T-cell (primary cell): ENCODE data around the gene CERS2. TPM values are rescaled to one million over a fixed set of nuclear protein-coding genes. Genes with fewer than 3 reads are reported as not detected.

ENCODE experiments used
- ATAC-seq, 4 experiments: fragments of 200-7000 bp in 3 of 4; fragments of 150-1000 bp in 1 of 4; cut with Tn5 transposase; replicated peaks in 1 of 4; 1 replicate in 3 of 4; 2 replicates in 1 of 4; pipeline ENCODE4 v1.10.0; 2021; ENCODE audit warnings: moderate library complexity in 3 of 4, mild to moderate bottlenecking in 2 of 4, moderate number of reproducible peaks in 1 of 4
- CTCF ChIA-PET, 2 donors: fragments of 300-600 bp; sonication (Branson Sonifier 250); formaldehyde crosslinking; loops; one replicate each; lab custom pipeline; 2022; ENCODE audit warnings: antibody characterized with exemption in 2 of 2; lab: Charles Lee
- POLR2A ChIA-PET, 2 donors: fragments of 300-600 bp; sonication (Branson Sonifier 250); formaldehyde crosslinking; loops; one replicate each; lab custom pipeline; 2022; ENCODE audit warnings: antibody characterized with exemption in 2 of 2; lab: Charles Lee
- DNase-seq, 35 experiments: peaks; one replicate each; pipeline versions ENCODE4 v3.0.0 to v3.0.0-alpha.2; 2013 to 2023
- H3K27ac ChIP-seq: one replicate; pipeline ENCODE4 v1.5.1; 2013; ENCODE audit warnings: low read length
- H3K27me3 ChIP-seq, 2 experiments: replicated peaks in 1 of 2; 1 replicate in 1 of 2; 2 replicates in 1 of 2; pipeline versions ENCODE4 v1.6.1 to v1.7.0; 2013; ENCODE audit warnings: low read length in 1 of 2, mixed read lengths in 1 of 2; ENCODE audit not compliant: control insufficient read depth in 2 of 2, insufficient read depth in 2 of 2; ENCODE audit errors: extremely low read depth in 1 of 2
- H3K36me3 ChIP-seq, 2 donors: 1 replicate in 1 of 2; 2 replicates in 1 of 2; pipeline versions ENCODE4 v1.6.1 to v1.7.0; 2013; ENCODE audit warnings: low read length in 1 of 2; ENCODE audit not compliant: control insufficient read depth in 2 of 2, insufficient read depth in 1 of 2; ENCODE audit errors: extremely low read depth in 1 of 2
- H3K4me1 ChIP-seq, 2 experiments: 1 replicate in 1 of 2; 2 replicates in 1 of 2; pipeline versions ENCODE4 v1.6.1 to v1.7.0; 2013; ENCODE audit warnings: low read length in 2 of 2, mixed read lengths in 1 of 2; ENCODE audit not compliant: insufficient read depth in 2 of 2, control insufficient read depth in 1 of 2; ENCODE audit errors: extremely low read depth in 1 of 2
- H3K4me3 ChIP-seq, 2 donors: 1 replicate in 1 of 2; 2 replicates in 1 of 2; pipeline versions ENCODE4 v1.5.1 to v1.7.0; 2013; ENCODE audit warnings: mild to moderate bottlenecking in 2 of 2, low read length in 1 of 2, moderate library complexity in 1 of 2; ENCODE audit not compliant: control insufficient read depth in 1 of 2; ENCODE audit errors: extremely low read depth in 1 of 2
- H3K9me3 ChIP-seq: 2 replicates; pipeline ENCODE4 v1.7.0; 2013
- H3K27ac Mint-ChIP-seq, 2 donors: one replicate each; pipeline ENCODE4 v1.8.0; 2020 to 2021; ENCODE audit warnings: mild to moderate bottlenecking in 2 of 2, mixed read lengths in 2 of 2
- H3K27me3 Mint-ChIP-seq, 2 donors: one replicate each; pipeline ENCODE4 v1.8.0; 2021 to 2022; ENCODE audit warnings: mixed read lengths in 2 of 2
- H3K36me3 Mint-ChIP-seq: one replicate; pipeline ENCODE4 v1.8.0; 2021; ENCODE audit warnings: mixed read lengths
- H3K4me1 Mint-ChIP-seq, 3 donors: one replicate each; pipeline ENCODE4 v1.8.0; 2020 to 2022; ENCODE audit warnings: mixed read lengths in 3 of 3, mild to moderate bottlenecking in 1 of 3
- H3K4me3 Mint-ChIP-seq, 3 donors: one replicate each; pipeline ENCODE4 v1.8.0; 2020 to 2022; ENCODE audit warnings: mild to moderate bottlenecking in 3 of 3, mixed read lengths in 3 of 3, moderate library complexity in 3 of 3
- H3K9me3 Mint-ChIP-seq, 3 donors: one replicate each; pipeline ENCODE4 v1.8.0; 2020 to 2022; ENCODE audit warnings: mixed read lengths in 3 of 3
- WGBS: methylation state at CpG from one replicate; pipeline ENCODE4 v1.1.5; 2013; ENCODE audit warnings: missing lambda C conversion rate; ENCODE audit not compliant: insufficient coverage; 5-methylcytosine and 5-hydroxymethylcytosine counted together
- total RNA-seq, 35 experiments: library from RNA in 6 of 35; stranded (reverse) in 6 of 35; fragments of 120-200 nt in 1 of 35; gene quantifications; one replicate each; pipeline versions ENCODE4 v1.2.1 to v1.2.4 and lab custom pipeline; 2013 to 2026

The CERS2 gene
- total RNA-seq, 5 donors from 2014 or later (not counting 1 experiment from before 2014, with no cell fraction given) = 74.3 to 153 (median 135) TPM

GRCh38 chr1:150999926-151000325 lies 25.3 kb upstream of the CERS2 start:
- ChIA-PET POLR2A (interaction anchor here (0.7 kb wide), 2 partner anchors 26 to 481 kb away, joined by 3 read pairs; no protein-coding TSS in a partner anchor), CTCF (interaction anchor here (0.5 to 0.7 kb wide), 2 partner anchors 15 to 100 kb away, joined by 5 to 11 read pairs; no protein-coding TSS in a partner anchor)
- Histone ChIP-seq H3K4me1 (peaks cover 22 to 42% of the 10 kb centered on the region in 2 experiments), H3K9me3 (no peaks in the 10 kb centered on the region), H3K27me3 (peaks cover 0 to 2% of the 10 kb centered on the region in 2 experiments), H3K4me3 (no peak overlapping the region), H3K36me3 (peaks cover 17 to 42% of the 10 kb centered on the region in 2 donors), H3K27ac (no peak overlapping the region)
- WGBS = 100% methylated on average over 1 of the region's 2 CpGs
- ATAC-seq (no peak), DNase-seq (no peak)
- Mint-ChIP-seq H3K9me3 (no peaks in the 10 kb centered on the region), H3K27ac (no peak overlapping the region), H3K27me3 (no peaks in the 10 kb centered on the region), H3K4me1 (peaks cover 37 to 51% (median 49%) of the 10 kb centered on the region in 3 donors), H3K36me3 (peaks cover 27% of the 10 kb centered on the region), H3K4me3 (no peak overlapping the region)

- H3K4me1 ChIP-seq = peaks cover 19 to 37% of the 10 kb centered on the region in 2 experiments
- CTCF ChIA-PET = interaction anchor here in 1 of 2 donors (0.6 to 0.7 kb wide), 2 partner anchors 100 to 427 kb away, joined by 4 to 5 read pairs; no protein-coding TSS in a partner anchor
- Mint-ChIP-seq H3K4me3 (no peak overlapping the region), H3K36me3 (peaks cover 27% of the 10 kb centered on the region), H3K27me3 (no peaks in the 10 kb centered on the region), H3K9me3 (no peaks in the 10 kb centered on the region), H3K4me1 (peaks cover 35 to 45% (median 43%) of the 10 kb centered on the region in 3 donors), H3K27ac (peak overlapping the region; percentile 59 to 78)
- POLR2A ChIA-PET = interaction anchor here in 1 of 2 donors (0.5 to 0.7 kb wide), 2 partner anchors 14 to 25 kb away, joined by 3 read pairs; no protein-coding TSS in a partner anchor
- H3K27me3 ChIP-seq = peaks cover 0 to 2% of the 10 kb centered on the region in 2 experiments
- no peak overlapping the region for H3K27ac ChIP-seq
- peaks cover 17 to 42% of the 10 kb centered on the region in 2 donors for H3K36me3 ChIP-seq
- DNase-seq = no peak
- no peaks in the 10 kb centered on the region for H3K9me3 ChIP-seq
- ATAC-seq = no peak
- no peak overlapping the region for H3K4me3 ChIP-seq
- WGBS = 55% methylated on average over 10 of the region's 17 CpGs
These were observed 24.5 kb upstream of the CERS2 start for GRCh38 chr1:150999051-150999674.

GRCh38 chr1:150997949-150998348 lies 23.3 kb upstream of the CERS2 start:
- ChIA-PET POLR2A (interaction anchor here in 1 of 2 donors (0.6 kb wide), 1 partner anchor 574 kb away, joined by 4 read pairs; no protein-coding TSS in a partner anchor), CTCF (interaction anchor here in 1 of 2 donors (0.5 kb wide), 1 partner anchor 102 kb away, joined by 3 read pairs; no protein-coding TSS in a partner anchor)
- Histone ChIP-seq H3K27me3 (peaks cover 0 to 2% of the 10 kb centered on the region in 2 experiments), H3K36me3 (peaks cover 17 to 42% of the 10 kb centered on the region in 2 donors), H3K27ac (no peak overlapping the region), H3K4me1 (peaks cover 14 to 27% of the 10 kb centered on the region in 2 experiments), H3K9me3 (no peaks in the 10 kb centered on the region), H3K4me3 (no peak overlapping the region)
- H3K27ac Mint-ChIP-seq = peak overlapping the region in 1 of 2 donors; percentile 22
- no peaks in the 10 kb centered on the region for H3K9me3 Mint-ChIP-seq
- no peaks in the 10 kb centered on the region for H3K27me3 Mint-ChIP-seq
- no CpG with 5 or more reads among the region's 5 CpGs for WGBS
- no peak overlapping the region for H3K4me3 Mint-ChIP-seq
- no peak for ATAC-seq
- H3K36me3 Mint-ChIP-seq = peaks cover 27% of the 10 kb centered on the region
- DNase-seq = no peak
- peaks cover 27 to 35% (median 34%) of the 10 kb centered on the region in 3 donors for H3K4me1 Mint-ChIP-seq

GRCh38 chr1:150997126-150997872 lies 22.7 kb upstream of the CERS2 start:
- Mint-ChIP-seq H3K9me3 (no peaks in the 10 kb centered on the region), H3K4me3 (no peak overlapping the region), H3K36me3 (peaks cover 24% of the 10 kb centered on the region), H3K4me1 (peaks cover 20 to 29% (median 27%) of the 10 kb centered on the region in 3 donors), H3K27ac (peak overlapping the region; percentile 16 to 19), H3K27me3 (no peaks in the 10 kb centered on the region)
- Histone ChIP-seq H3K4me1 (peaks cover 8 to 20% of the 10 kb centered on the region in 2 experiments), H3K4me3 (no peak overlapping the region), H3K27ac (no peak overlapping the region), H3K27me3 (peaks cover 0 to 2% of the 10 kb centered on the region in 2 experiments), H3K9me3 (no peaks in the 10 kb centered on the region), H3K36me3 (peaks cover 17 to 42% of the 10 kb centered on the region in 2 donors)
- ATAC-seq (no peak), DNase-seq (no peak)
- ChIA-PET CTCF (interaction anchor here (0.5 to 2.2 kb wide), 4 partner anchors 9 to 103 kb away, joined by 3 to 30 read pairs (median 3); partner anchors contain the start of gene MINDY1 (in 2 of the 2)), POLR2A (interaction anchor here in 1 of 2 donors (0.5 to 0.6 kb wide), 2 partner anchors 17 to 48 kb away, joined by 6 to 11 read pairs; no protein-coding TSS in a partner anchor)
- 91% methylated on average over 18 of the region's 20 CpGs for WGBS

GRCh38 chr1:150995896-150996295 lies 21.3 kb upstream of the CERS2 start:
- Mint-ChIP-seq H3K36me3 (peaks cover 15% of the 10 kb centered on the region), H3K27ac (peak overlapping the region; percentile 76 to 79), H3K27me3 (no peaks in the 10 kb centered on the region), H3K4me1 (peaks cover 7 to 15% (median 13%) of the 10 kb centered on the region in 3 donors), H3K9me3 (no peaks in the 10 kb centered on the region), H3K4me3 (no peak overlapping the region)
- WGBS = 24% methylated on average over 6 of the region's 9 CpGs
- Histone ChIP-seq H3K4me3 (no peak overlapping the region), H3K36me3 (peaks cover 14 to 35% of the 10 kb centered on the region in 2 donors), H3K4me1 (peaks cover 0 to 11% of the 10 kb centered on the region in 2 experiments), H3K27me3 (peaks cover 0 to 2% of the 10 kb centered on the region in 2 experiments), H3K9me3 (no peaks in the 10 kb centered on the region), H3K27ac (peak overlapping the region; percentile 9)
- CTCF ChIA-PET = interaction anchor here in 1 of 2 donors (0.6 to 2.2 kb wide), 7 partner anchors 10 to 435 kb away, joined by 3 to 30 read pairs (median 3); partner anchors contain the start of genes MINDY1 and SETDB1
- ATAC-seq (peak in 3 of 4 experiments; percentile 37 to 55 (median 48)), DNase-seq (peak in 8 of 35 experiments; percentile 16 to 66 (median 22))
- POLR2A ChIA-PET = interaction anchor here (0.6 to 0.7 kb wide), 2 partner anchors 166 to 187 kb away, joined by 3 to 6 read pairs; no protein-coding TSS in a partner anchor
